HG02840 (cell line): ENCODE data around the gene ACSS1.

Experiments
- ATAC-seq: cut with Tn5 transposase; IDR thresholded peaks from one replicate; pipeline ENCODE4 v1.9.1; 2021; ENCODE audit warnings: mild to moderate bottlenecking, moderate library complexity, moderate number of reproducible peaks; ENCODE audit not compliant: unreplicated experiment, low FRiP score

The ACSS1 gene

GRCh38 chr20:25048519-25048952, 9.4 kb downstream of the ACSS1 start:
- no peak for ATAC-seq

- ATAC-seq, result no peak
Measured at GRCh38 chr20:25047766-25048165, 10.2 kb downstream of the ACSS1 start.

- ATAC-seq, result no peak
Measured at GRCh38 chr20:25046736-25047666, 10.9 kb downstream of the ACSS1 start.

GRCh38 chr20:25046181-25046641, 11.7 kb downstream of the ACSS1 start:
- no peak for ATAC-seq

GRCh38 chr20:25045343-25045712, 12.6 kb downstream of the ACSS1 start:
- no peak for ATAC-seq

GRCh38 chr20:25044660-25045342, 13.1 kb downstream of the ACSS1 start:
- no peak for ATAC-seq

- ATAC-seq, result no peak
Measured at GRCh38 chr20:25044261-25044560, 13.7 kb downstream of the ACSS1 start.

GRCh38 chr20:25043499-25044260, 14.3 kb downstream of the ACSS1 start:
- ATAC-seq, result no peak

GRCh38 chr20:25042531-25043498, 15.1 kb downstream of the ACSS1 start:
- peak; percentile 91 for ATAC-seq

GRCh38 chr20:25041813-25042530, 16.0 kb downstream of the ACSS1 start:
- no peak for ATAC-seq

- no peak for ATAC-seq
Measured at GRCh38 chr20:25040438-25040831, 17.5 kb downstream of the ACSS1 start.

GRCh38 chr20:25039697-25040437, 18.1 kb downstream of the ACSS1 start:
- ATAC-seq, result no peak

- ATAC-seq, result no peak
Measured at GRCh38 chr20:25038591-25039015, 19.3 kb downstream of the ACSS1 start.

GRCh38 chr20:25038103-25038410, 19.9 kb downstream of the ACSS1 start:
- no peak for ATAC-seq

- ATAC-seq, result no peak
Measured at GRCh38 chr20:25037288-25038102, 20.4 kb downstream of the ACSS1 start.

GRCh38 chr20:25036331-25036936, 21.5 kb downstream of the ACSS1 start:
- ATAC-seq, result no peak

GRCh38 chr20:25035921-25036320, 22.0 kb downstream of the ACSS1 start:
- no peak for ATAC-seq

GRCh38 chr20:25033924-25034300, 24.0 kb downstream of the ACSS1 start:
- ATAC-seq, result no peak
